Lung (tissue), 12 donors: ENCODE results near the gene SS18L1. TPM values are rescaled to one million over a fixed set of nuclear protein-coding genes. Genes with fewer than 3 reads are reported as not detected.

Experiments used
- ATAC-seq: fragments of 200-7000 bp; cut with Tn5 transposase; one replicate; pipeline ENCODE4 v1.9.1; 2020; ENCODE audit warnings: moderate number of reproducible peaks; ENCODE audit not compliant: insufficient read depth, low FRiP score
- DNase-seq, 3 donors: peaks; one replicate each; pipeline ENCODE4 v3.0.0-alpha.2; 2013 to 2017
- H3K27ac ChIP-seq, 2 donors: one replicate each; pipeline ENCODE4 v1.5.1; 2013; ENCODE audit warnings: mild to moderate bottlenecking in 2 of 2, moderate library complexity in 2 of 2, control low read depth in 1 of 2, inconsistent platforms in 1 of 2, low read depth in 1 of 2, low read length in 1 of 2
- H3K27me3 ChIP-seq, 3 donors: one replicate each; pipeline ENCODE4 v1.5.1; 2013; ENCODE audit warnings: low read length in 2 of 3; ENCODE audit not compliant: control insufficient read depth in 3 of 3, insufficient read depth in 3 of 3
- H3K36me3 ChIP-seq, 4 donors: one replicate each; pipeline ENCODE4 v1.5.1; 2013; ENCODE audit warnings: low read length in 4 of 4, mild to moderate bottlenecking in 1 of 4, moderate library complexity in 1 of 4; ENCODE audit not compliant: control insufficient read depth in 4 of 4, insufficient read depth in 4 of 4
- H3K4me1 ChIP-seq, 5 donors: one replicate each; pipeline ENCODE4 v1.5.1; 2013; ENCODE audit warnings: low read length in 5 of 5, mild to moderate bottlenecking in 2 of 5, moderate library complexity in 1 of 5; ENCODE audit not compliant: control insufficient read depth in 5 of 5, insufficient read depth in 5 of 5
- H3K4me3 ChIP-seq: one replicate; pipeline ENCODE4 v1.5.1; 2013; ENCODE audit warnings: mild to moderate bottlenecking, control low read depth, moderate library complexity
- H3K9ac ChIP-seq, 2 donors: one replicate each; pipeline ENCODE4 v1.5.1; 2013; ENCODE audit warnings: low read length in 2 of 2, control low read depth in 1 of 2; ENCODE audit not compliant: insufficient read depth in 1 of 2
- H3K9me3 ChIP-seq, 4 donors: one replicate each; pipeline ENCODE4 v1.5.1; 2013; ENCODE audit warnings: low read length in 3 of 4, mild to moderate bottlenecking in 1 of 4, moderate library complexity in 1 of 4; ENCODE audit not compliant: control insufficient read depth in 4 of 4, insufficient read depth in 3 of 4
- CTCF ChIP-seq: IDR thresholded peaks from 2 replicates; pipeline ENCODE4 v1.5.1; 2012; ENCODE audit warnings: mild to moderate bottlenecking; ENCODE audit errors: control extremely low read depth, extremely low read depth
- WGBS, 2 donors: extraction: QIAGEN DNeasy Blood & Tissue Kit; methylation state at CpG; one replicate each; pipeline ENCODE4 v1.1.7; 2013; 5-methylcytosine and 5-hydroxymethylcytosine counted together
- polyA plus RNA-seq, 2 donors: library from polyadenylated mRNA; stranded (reverse); fragments of 200-250 nt; gene quantifications; one replicate each; pipeline ENCODE4 v1.2.1, GENCODE V29; 2013
- total RNA-seq, 2 donors: library from RNA; depleted of rRNA in 1 of 2; stranded (reverse); fragments of >200 nt in 1 of 2; gene quantifications; one replicate each; pipeline ENCODE4 v1.2.1, GENCODE V29; 2014 to 2021
- donor health status: control.
- donor health status: control.
- donor health status: Bipolar disorder and iron deficiency.
- donor health status: healthy.
- donor health status: DM: yes; HTN: yes; CAD: no.

SS18L1 gene
- total and polyA plus RNA-seq, 4 donors = 7.2 to 24.1 (median 14.9) TPM

GRCh38 chr20:62219992-62220665 is 76.6 kb downstream of the SS18L1 start, which contains the start of gene HRH3:
TSS of gene HRH3 (minus strand) at chr20:62220278. CDS start at chr20:62219970, 308 bp downstream.
- no peak for TF ChIP-seq CTCF
- H3K27ac ChIP-seq = no peak within 1 kb of the TSS
- peaks cover 0 to 10% (median 0%) of the 10 kb centered on the region in 5 donors for H3K4me1 ChIP-seq
- ATAC-seq (peak; percentile 58), DNase-seq (peak; percentile 59 to 80 (median 77))
- WGBS, 2 donors = 1 to 2% methylated on average over 47 to 84 of the region's 84 CpGs
- no peak within 1 kb of the TSS for H3K9ac ChIP-seq
- peaks cover 0 to 8% (median 0%) of the 10 kb centered on the region in 4 donors for H3K9me3 ChIP-seq
- H3K4me3 ChIP-seq = no peak within 1 kb of the TSS
- H3K36me3 ChIP-seq = no peaks in the 10 kb centered on the region
- peaks cover 14 to 68% (median 24%) of the 10 kb centered on the region in 3 donors for H3K27me3 ChIP-seq

GRCh38 chr20:62220666-62221568 is 77.3 kb downstream of the SS18L1 start:
- no peak for ATAC-seq
- Histone ChIP-seq H3K4me1 (peaks cover 0 to 10% (median 0%) of the 10 kb centered on the region in 5 donors), H3K4me3 (no peak overlapping the region), H3K9me3 (peaks cover 0 to 8% (median 0%) of the 10 kb centered on the region in 4 donors), H3K27me3 (peaks cover 14 to 76% (median 24%) of the 10 kb centered on the region in 3 donors), H3K36me3 (no peaks in the 10 kb centered on the region), H3K27ac (no peak overlapping the region), H3K9ac (no peak overlapping the region)
- WGBS, 2 donors = 3 to 4% methylated on average over 40 to 46 of the region's 46 CpGs
- TF ChIP-seq CTCF = no peak
- no peak for DNase-seq

GRCh38 chr20:62222266-62222850 is 78.8 kb downstream of the SS18L1 start:
- H3K9ac ChIP-seq = no peak overlapping the region
- H3K9me3 ChIP-seq = peaks cover 0 to 8% (median 0%) of the 10 kb centered on the region in 4 donors
- H3K27ac ChIP-seq = no peak overlapping the region
- no peaks in the 10 kb centered on the region for H3K36me3 ChIP-seq
- TF ChIP-seq CTCF = no peak
- DNase-seq (no peak), ATAC-seq (no peak)
- H3K27me3 ChIP-seq = peaks cover 9 to 70% (median 21%) of the 10 kb centered on the region in 3 donors
- peaks cover 0 to 10% (median 0%) of the 10 kb centered on the region in 5 donors for H3K4me1 ChIP-seq
- 85 to 87% methylated on average over 18 of the region's 18 CpGs for WGBS, 2 donors
- no peak overlapping the region for H3K4me3 ChIP-seq
